Esophagus (tissue), 2 donors: ENCODE data around the gene FEN1. TPM values are rescaled to one million over a fixed set of nuclear protein-coding genes. Genes with fewer than 3 reads are reported as not detected.
A peak's percentile ranks its signal among the peaks of the same experiment; 100 is the strongest.

Source experiments
- H3K27ac ChIP-seq, 2 donors: one replicate each; pipeline ENCODE4 v1.5.1; 2013; ENCODE audit warnings: low read depth in 2 of 2, mild to moderate bottlenecking in 2 of 2, inconsistent platforms in 1 of 2, low read length in 1 of 2, moderate library complexity in 1 of 2
- H3K27me3 ChIP-seq, 2 donors: one replicate each; pipeline ENCODE4 v1.6.1; 2013; ENCODE audit warnings: low read length in 2 of 2, control low read depth in 1 of 2, mild to moderate bottlenecking in 1 of 2; ENCODE audit not compliant: insufficient read depth in 2 of 2, control insufficient read depth in 1 of 2
- H3K36me3 ChIP-seq, 2 donors: one replicate each; pipeline ENCODE4 v1.6.1; 2013; ENCODE audit warnings: low read length in 1 of 2; ENCODE audit not compliant: control insufficient read depth in 2 of 2, insufficient read depth in 2 of 2
- H3K4me1 ChIP-seq, 2 donors: one replicate each; pipeline ENCODE4 v1.6.1; 2013; ENCODE audit warnings: low read length in 1 of 2; ENCODE audit not compliant: control insufficient read depth in 2 of 2, insufficient read depth in 2 of 2
- H3K4me3 ChIP-seq, 2 donors: one replicate each; pipeline ENCODE4 v1.5.1; 2013; ENCODE audit warnings: low read length in 2 of 2, mild to moderate bottlenecking in 2 of 2, low read depth in 1 of 2, moderate library complexity in 1 of 2
- H3K9me3 ChIP-seq, 2 donors: one replicate each; pipeline ENCODE4 v1.6.1; 2013; ENCODE audit warnings: mild to moderate bottlenecking in 2 of 2, low read depth in 1 of 2, low read length in 1 of 2, moderate library complexity in 1 of 2; ENCODE audit not compliant: control insufficient read depth in 2 of 2, insufficient read depth in 1 of 2
- WGBS, 2 donors: extraction: QIAGEN DNeasy Blood & Tissue Kit; methylation state at CpG; one replicate each; pipeline ENCODE4 v1.1.7; 2013; 5-methylcytosine and 5-hydroxymethylcytosine counted together
- polyA plus RNA-seq, 2 donors: library from polyadenylated mRNA; stranded (reverse); fragments of 200-250 nt; gene quantifications; one replicate each; pipeline ENCODE4 v1.2.3, GENCODE V29; 2013
- donor health status: healthy with polysubstance abuse.
- donor health status: Bipolar disorder and iron deficiency.

The FEN1 gene
- polyA plus RNA-seq, 2 donors = 8.1 to 19.6 TPM

DNA sequence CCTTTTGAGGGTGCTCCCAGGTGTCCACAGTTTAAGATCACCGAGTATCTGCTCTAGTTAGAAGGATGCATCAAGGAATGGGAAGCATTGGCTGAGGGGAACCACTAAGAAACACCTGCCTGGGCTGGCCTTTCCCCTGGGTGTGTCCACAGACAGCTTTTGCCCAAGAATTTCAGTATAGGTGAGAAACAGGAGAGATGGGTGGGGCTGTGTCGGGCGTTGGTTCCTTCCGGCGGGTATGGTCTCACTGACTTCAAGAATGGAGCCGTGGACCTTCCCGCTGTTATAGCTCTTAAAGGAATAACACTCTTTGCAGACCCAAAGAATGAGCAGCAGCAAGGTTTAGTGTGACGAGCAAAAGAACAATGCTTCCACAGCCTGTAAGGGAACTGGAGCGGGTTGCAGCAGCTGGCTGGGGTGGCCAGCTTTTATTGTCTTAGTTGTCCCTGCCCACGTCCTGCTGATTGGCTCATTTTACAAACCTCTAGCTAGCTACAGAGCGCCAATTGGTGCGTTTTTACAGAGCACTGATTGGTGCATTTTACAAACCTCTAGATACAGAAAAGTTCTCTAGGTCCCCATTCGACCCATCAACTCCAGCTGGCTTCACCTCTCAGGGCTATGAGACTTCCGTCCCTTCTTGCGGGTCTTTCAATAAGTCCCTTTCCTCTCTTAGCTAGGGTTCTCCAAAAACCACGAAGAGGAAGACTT lies 21.7 kb downstream of the FEN1 start:
- no peaks in the 10 kb centered on the region for H3K27me3 ChIP-seq
- H3K4me1 ChIP-seq = peaks cover 3 to 23% of the 10 kb centered on the region in 2 donors
- no peaks in the 10 kb centered on the region for H3K36me3 ChIP-seq
- WGBS, 2 donors = 54 to 67% methylated on average over 16 of the region's 16 CpGs
- H3K9me3 ChIP-seq = no peaks in the 10 kb centered on the region
- peak overlapping the region; percentile 65 to 91 for H3K27ac ChIP-seq
- peak overlapping the region; percentile 34 to 58 for H3K4me3 ChIP-seq

- peak overlapping the region; percentile 34 to 58 for H3K4me3 ChIP-seq
- no peaks in the 10 kb centered on the region for H3K27me3 ChIP-seq
- H3K27ac ChIP-seq = peak overlapping the region; percentile 79 to 91
- H3K4me1 ChIP-seq = peaks cover 3 to 23% of the 10 kb centered on the region in 2 donors
- WGBS, 2 donors = 1% methylated on average over 63 to 66 of the region's 66 CpGs
- no peaks in the 10 kb centered on the region for H3K9me3 ChIP-seq
- no peaks in the 10 kb centered on the region for H3K36me3 ChIP-seq
These were observed 22.5 kb downstream of the FEN1 start for GRCh38 chr11:61814958-61815789.

DNA sequence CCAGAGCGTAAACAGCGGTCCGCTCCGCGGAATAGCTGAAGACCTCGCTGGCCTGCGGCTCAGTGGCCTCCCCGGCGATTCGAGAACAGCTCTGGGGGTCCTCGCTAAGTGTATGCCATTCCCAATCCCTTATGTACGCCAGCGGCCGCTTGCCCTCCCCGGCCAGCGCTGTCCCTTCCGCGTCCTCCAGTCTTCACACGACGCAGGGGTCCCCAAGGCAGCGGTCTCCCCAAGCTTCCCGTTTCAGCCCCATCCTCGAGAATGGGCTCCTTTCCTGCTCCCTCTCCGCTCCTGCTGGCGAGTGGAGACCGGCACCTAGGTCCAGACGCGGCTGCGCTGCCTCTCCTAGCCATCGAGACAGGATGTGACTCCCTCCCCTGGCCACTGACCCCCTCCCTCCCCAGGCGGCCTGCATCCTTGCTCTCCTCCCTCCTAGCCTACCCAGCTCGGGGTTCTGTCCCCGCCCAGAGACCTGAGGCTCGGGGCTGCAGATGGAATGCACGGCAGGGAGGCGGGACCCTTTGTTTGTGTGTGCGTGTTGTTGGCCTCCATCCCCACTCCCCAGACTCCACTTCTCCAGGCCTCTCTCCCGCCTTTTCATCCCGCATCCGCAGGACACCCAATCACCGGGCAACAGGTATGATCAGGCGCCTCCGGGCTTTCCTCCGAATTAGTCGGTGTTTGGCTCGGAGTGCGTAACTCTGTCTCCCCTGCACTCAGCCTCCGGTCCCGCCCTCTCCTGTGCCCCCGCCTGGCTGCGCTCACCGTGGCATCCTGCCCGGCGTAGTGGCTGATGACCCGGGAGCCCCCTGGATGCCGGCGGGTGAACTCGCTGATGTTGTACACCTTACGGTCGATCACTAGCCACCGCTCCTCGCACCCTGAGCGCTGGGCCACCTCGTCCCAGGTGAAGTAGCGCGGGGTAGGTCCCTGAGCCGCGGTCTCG lies 23.4 kb downstream of the FEN1 start:
- peak overlapping the region; percentile 79 to 91 for H3K27ac ChIP-seq
- H3K36me3 ChIP-seq = no peaks in the 10 kb centered on the region
- peak overlapping the region; percentile 34 to 58 for H3K4me3 ChIP-seq
- WGBS, 2 donors = 1% methylated on average over 61 to 69 of the region's 69 CpGs
- no peaks in the 10 kb centered on the region for H3K9me3 ChIP-seq
- H3K27me3 ChIP-seq = no peaks in the 10 kb centered on the region
- peaks cover 3 to 25% of the 10 kb centered on the region in 2 donors for H3K4me1 ChIP-seq

DNA sequence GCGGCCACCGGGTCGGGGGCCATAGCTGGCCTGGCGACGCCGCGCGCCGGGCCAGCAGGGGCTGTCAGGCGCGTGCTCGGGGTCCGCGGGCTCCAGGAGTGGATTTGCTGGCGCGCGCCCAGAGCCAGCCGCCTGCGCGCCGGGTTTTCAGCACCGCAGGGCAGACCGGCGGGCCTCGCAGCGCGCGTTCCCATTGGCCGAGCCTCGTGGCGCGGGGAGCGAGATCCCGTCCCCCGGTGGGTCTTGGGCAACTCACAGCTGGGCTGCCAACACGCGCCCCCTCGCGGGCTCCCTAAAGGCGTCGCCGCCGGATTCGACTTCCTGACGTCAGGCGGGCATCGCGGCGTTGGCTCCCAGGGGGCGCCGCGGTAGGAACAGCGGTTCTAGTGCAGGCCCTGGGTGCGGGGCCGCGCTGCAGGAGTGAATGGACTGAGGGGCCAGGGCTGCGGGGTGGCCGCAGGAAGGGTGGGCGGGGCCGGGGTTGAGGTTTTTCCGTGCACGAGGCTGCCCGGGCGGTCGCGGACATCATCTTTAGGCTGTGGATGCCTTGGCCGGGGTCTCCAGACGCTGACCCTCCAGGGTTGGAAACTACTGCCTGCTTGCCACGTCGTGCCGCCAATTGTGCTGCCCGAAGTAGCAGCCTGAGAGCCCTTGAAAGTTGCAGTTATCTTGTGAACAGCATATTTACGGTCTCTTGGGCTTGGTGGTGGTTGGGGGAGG lies 24.2 kb downstream of the FEN1 start, which contains the start of gene FADS1:
Gene FADS1 (minus strand): TSS at position 268 of the 720 bp plus-strand sequence. CDS start 74 bp downstream, at position 194.
- H3K4me1 ChIP-seq = peaks cover 3 to 25% of the 10 kb centered on the region in 2 donors
- 1 to 2% methylated on average over 66 to 73 of the region's 73 CpGs for WGBS, 2 donors
- peak within 1 kb of the TSS; percentile 79 to 91 for H3K27ac ChIP-seq
- H3K36me3 ChIP-seq = no peaks in the 10 kb centered on the region
- H3K27me3 ChIP-seq = no peaks in the 10 kb centered on the region
- peak within 1 kb of the TSS; percentile 34 to 58 for H3K4me3 ChIP-seq
- no peaks in the 10 kb centered on the region for H3K9me3 ChIP-seq

GRCh38 chr11:61817471-61818202 lies 24.9 kb downstream of the FEN1 start:
- H3K4me3 ChIP-seq = no peak overlapping the region
- H3K27me3 ChIP-seq = no peaks in the 10 kb centered on the region
- H3K4me1 ChIP-seq = peaks cover 3 to 22% of the 10 kb centered on the region in 2 donors
- no peaks in the 10 kb centered on the region for H3K36me3 ChIP-seq
- no peaks in the 10 kb centered on the region for H3K9me3 ChIP-seq
- no peak overlapping the region for H3K27ac ChIP-seq
- 71 to 79% methylated on average over 6 of the region's 6 CpGs for WGBS, 2 donors

DNA sequence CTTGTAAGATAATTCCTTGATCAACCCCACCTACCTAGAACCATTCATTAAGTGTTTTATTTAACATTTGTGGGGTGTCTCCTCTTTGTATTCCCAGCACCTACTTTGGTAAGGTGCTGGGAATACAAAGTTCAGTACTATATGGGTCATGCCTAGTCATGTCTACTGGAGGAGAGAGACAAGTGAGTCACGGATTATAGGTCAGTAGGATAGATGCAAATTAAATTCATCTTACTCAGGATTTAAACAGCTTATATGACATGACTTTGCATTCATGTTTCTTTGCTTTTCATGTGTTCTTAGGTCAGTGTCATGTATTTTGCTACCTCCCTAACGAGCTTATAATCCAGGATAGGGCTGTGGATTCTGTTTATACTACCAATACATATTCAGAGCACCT lies 27.5 kb downstream of the FEN1 start:
- Histone ChIP-seq H3K9me3 (no peaks in the 10 kb centered on the region), H3K27ac (peak overlapping the region; percentile 78 to 82), H3K4me1 (peaks cover 3 to 14% of the 10 kb centered on the region in 2 donors), H3K27me3 (no peaks in the 10 kb centered on the region), H3K4me3 (no peak overlapping the region), H3K36me3 (no peaks in the 10 kb centered on the region)
- WGBS, 2 donors = 45 to 59% methylated on average over 2 of the region's 2 CpGs

GRCh38 chr11:61826930-61827570 lies 34.3 kb downstream of the FEN1 start:
- peak overlapping the region; percentile 76 to 80 for H3K27ac ChIP-seq
- no peaks in the 10 kb centered on the region for H3K9me3 ChIP-seq
- H3K4me1 ChIP-seq = peaks cover 3 to 13% of the 10 kb centered on the region in 2 donors
- WGBS, 2 donors = 31 to 38% methylated on average over 23 of the region's 23 CpGs
- H3K4me3 ChIP-seq = peak overlapping the region; percentile 48 to 65
- H3K27me3 ChIP-seq = peaks cover 0 to 4% of the 10 kb centered on the region in 2 donors
- no peaks in the 10 kb centered on the region for H3K36me3 ChIP-seq
